ENCODE data around the gene SPINK4. TPM values are rescaled to one million over a fixed set of nuclear protein-coding genes. Genes with fewer than 3 reads are reported as not detected.

SPINK4 gene
- total and polyA plus RNA-seq, 4 donors = not detected

DNA sequence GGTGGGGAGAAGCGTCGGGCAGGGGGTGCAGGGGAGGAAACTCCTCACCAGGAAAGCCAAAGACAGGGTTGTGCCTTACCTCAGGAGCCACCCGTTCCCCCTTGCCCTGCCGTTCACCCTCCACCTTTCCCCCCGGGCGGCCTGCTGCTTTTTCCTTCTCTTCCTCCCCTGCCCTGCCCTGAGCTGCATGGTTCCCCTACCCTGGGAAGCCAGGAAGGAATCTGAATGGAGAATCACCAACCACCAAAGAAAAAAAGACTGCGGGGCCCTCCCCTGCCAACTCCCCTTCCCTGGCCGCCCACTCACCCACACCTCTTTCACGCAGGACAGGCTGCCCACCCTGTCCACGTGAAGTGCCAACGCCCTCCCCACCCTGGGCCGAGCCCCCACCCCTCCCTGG, 49.5 kb downstream of the SPINK4 start:
- Histone ChIP-seq H3K4me3 (ENCODE audit: low read depth, low read length) (peak overlapping the region; percentile 86), H3K9me3 (ENCODE audit: control insufficient read depth, insufficient read depth, low read length) (no peaks in the 10 kb centered on the region), H3K4me1 (ENCODE audit: control insufficient read depth, insufficient read depth, low read length) (peaks cover 22% of the 10 kb centered on the region), H3K27me3 (ENCODE audit: control insufficient read depth, insufficient read depth, low read length) (no peaks in the 10 kb centered on the region), H3K27ac (ENCODE audit: low read depth, low read length) (peak overlapping the region; percentile 99), H3K36me3 (ENCODE audit: control insufficient read depth, insufficient read depth, low read length) (peaks cover 3% of the 10 kb centered on the region)
- 24% methylated on average over 4 of the region's 12 CpGs for WGBS (ENCODE audit: insufficient coverage)
- peak in 2 of 6 donors; percentile 5 to 20 for DNase-seq (ENCODE audit: low read depth in 4 of 6, low spot score in 6 of 6)

DNA sequence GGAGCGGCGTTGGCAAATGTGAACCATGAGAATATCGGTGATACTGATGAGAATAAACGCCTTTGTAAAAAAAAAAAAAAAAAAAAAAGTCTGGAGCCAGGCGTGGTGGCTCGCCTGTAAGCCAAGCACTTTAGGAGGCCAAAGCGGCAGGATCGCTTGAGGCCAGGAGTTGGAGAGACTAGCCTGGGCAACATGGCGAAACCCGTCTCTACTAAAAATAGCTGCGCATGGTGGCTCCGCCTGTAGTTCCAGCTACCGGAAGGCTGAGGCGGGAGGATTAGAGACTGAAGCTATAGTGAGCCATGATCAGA, 49.9 kb downstream of the SPINK4 start:
- WGBS (ENCODE audit: insufficient coverage) = 0% methylated on average over 14 of the region's 14 CpGs
- Histone ChIP-seq H3K27me3 (ENCODE audit: control insufficient read depth, insufficient read depth, low read length) (no peaks in the 10 kb centered on the region), H3K27ac (ENCODE audit: low read depth, low read length) (peak overlapping the region; percentile 99), H3K4me1 (ENCODE audit: control insufficient read depth, insufficient read depth, low read length) (peaks cover 22% of the 10 kb centered on the region), H3K36me3 (ENCODE audit: control insufficient read depth, insufficient read depth, low read length) (peaks cover 3% of the 10 kb centered on the region), H3K9me3 (ENCODE audit: control insufficient read depth, insufficient read depth, low read length) (no peaks in the 10 kb centered on the region), H3K4me3 (ENCODE audit: low read depth, low read length) (peak overlapping the region; percentile 86)
- DNase-seq (ENCODE audit: low read depth in 4 of 6, low spot score in 6 of 6) = no peak

DNA sequence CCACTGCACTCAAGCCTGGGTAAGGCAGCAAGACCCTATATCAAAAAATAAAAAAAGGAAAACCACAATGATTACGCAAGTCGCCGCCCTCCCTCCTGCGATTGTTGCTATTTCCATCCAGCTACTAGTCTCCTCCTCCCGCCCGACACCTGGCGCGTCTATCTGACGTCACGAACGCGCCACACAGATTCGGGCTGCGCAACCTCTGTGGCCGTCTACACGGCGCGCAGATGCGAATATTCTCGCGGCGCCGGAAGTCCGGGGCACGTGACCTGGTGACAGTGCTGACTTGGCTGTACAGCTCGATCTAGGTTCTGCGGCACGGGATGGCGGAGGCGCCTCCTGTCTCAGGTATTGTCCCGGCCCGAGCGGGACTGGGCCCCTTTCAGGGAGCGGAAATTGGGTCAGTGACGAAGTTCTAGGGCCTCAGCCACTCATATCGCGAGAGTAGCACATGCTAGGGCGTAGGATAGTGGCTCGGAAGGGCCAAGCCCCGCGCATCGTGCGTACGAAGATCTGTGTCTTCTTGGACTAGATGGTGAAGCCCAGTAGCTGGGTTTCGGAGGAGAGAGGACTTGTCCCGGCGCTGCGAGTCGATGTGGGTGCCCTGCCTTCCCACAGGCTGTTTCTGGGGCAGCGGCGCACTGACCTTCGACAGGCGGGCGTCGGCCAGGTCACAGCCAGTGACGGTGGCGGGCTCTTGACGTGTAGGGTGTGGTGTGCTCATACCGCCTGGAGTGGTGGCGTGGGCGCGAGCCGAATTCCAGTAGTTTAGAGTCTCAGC, 50.5 kb downstream of the SPINK4 start, which contains the start of gene NFX1:
Gene NFX1 (plus strand): TSS at position 270 of the 784 bp plus-strand sequence. CDS start 57 bp downstream, at position 327.
- H3K9me3 ChIP-seq (ENCODE audit: control insufficient read depth, insufficient read depth, low read length) = no peaks in the 10 kb centered on the region
- peaks cover 3% of the 10 kb centered on the region for H3K36me3 ChIP-seq (ENCODE audit: control insufficient read depth, insufficient read depth, low read length)
- peak; percentile 96 to 99 (median 98) for DNase-seq (ENCODE audit: low read depth in 4 of 6, low spot score in 6 of 6)
- peak within 1 kb of the TSS; percentile 99 for H3K27ac ChIP-seq (ENCODE audit: low read depth, low read length)
- WGBS (ENCODE audit: insufficient coverage) = under 1% methylated on average over 63 of the region's 63 CpGs
- no peaks in the 10 kb centered on the region for H3K27me3 ChIP-seq (ENCODE audit: control insufficient read depth, insufficient read depth, low read length)
- H3K4me3 ChIP-seq (ENCODE audit: low read depth, low read length) = peak within 1 kb of the TSS; percentile 86
- peaks cover 22% of the 10 kb centered on the region for H3K4me1 ChIP-seq (ENCODE audit: control insufficient read depth, insufficient read depth, low read length)

GRCh38 chr9:33291031-33291397, 51.0 kb downstream of the SPINK4 start:
- H3K27me3 ChIP-seq (ENCODE audit: control insufficient read depth, insufficient read depth, low read length) = no peaks in the 10 kb centered on the region
- peaks cover 3% of the 10 kb centered on the region for H3K36me3 ChIP-seq (ENCODE audit: control insufficient read depth, insufficient read depth, low read length)
- H3K4me1 ChIP-seq (ENCODE audit: control insufficient read depth, insufficient read depth, low read length) = peaks cover 22% of the 10 kb centered on the region
- H3K4me3 ChIP-seq (ENCODE audit: low read depth, low read length) = peak overlapping the region; percentile 86
- WGBS (ENCODE audit: insufficient coverage) = 0% methylated on average over 1 of the region's 7 CpGs
- no peak for DNase-seq (ENCODE audit: low read depth in 4 of 6, low spot score in 6 of 6)
- peak overlapping the region; percentile 99 for H3K27ac ChIP-seq (ENCODE audit: low read depth, low read length)
- no peaks in the 10 kb centered on the region for H3K9me3 ChIP-seq (ENCODE audit: control insufficient read depth, insufficient read depth, low read length)

DNA sequence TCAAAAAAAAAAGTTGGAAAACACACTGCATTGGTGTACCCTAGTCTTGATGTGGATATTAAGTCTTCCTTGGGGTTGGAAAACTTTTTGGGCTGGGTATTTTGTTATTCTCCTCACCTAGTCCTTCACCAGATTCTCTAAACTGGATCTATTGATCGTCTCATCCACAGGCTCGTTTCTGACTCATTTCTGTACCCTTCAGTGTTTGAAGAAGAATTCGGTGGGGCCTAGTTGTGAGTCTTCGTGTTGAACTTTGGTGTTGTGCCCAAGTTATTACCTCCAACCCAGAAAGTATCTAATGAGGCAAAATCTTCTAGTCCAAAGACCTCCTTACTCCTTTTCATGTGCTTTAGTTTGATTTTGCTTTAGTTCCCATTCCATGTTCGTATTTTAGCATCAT, 51.9 kb downstream of the SPINK4 start:
- no peaks in the 10 kb centered on the region for H3K27me3 ChIP-seq (ENCODE audit: control insufficient read depth, insufficient read depth, low read length)
- 100% methylated on average over 1 of the region's 5 CpGs for WGBS (ENCODE audit: insufficient coverage)
- peaks cover 7% of the 10 kb centered on the region for H3K36me3 ChIP-seq (ENCODE audit: control insufficient read depth, insufficient read depth, low read length)
- DNase-seq (ENCODE audit: low read depth in 4 of 6, low spot score in 6 of 6) = no peak
- H3K9me3 ChIP-seq (ENCODE audit: control insufficient read depth, insufficient read depth, low read length) = no peaks in the 10 kb centered on the region
- no peak overlapping the region for H3K4me3 ChIP-seq (ENCODE audit: low read depth, low read length)
- H3K4me1 ChIP-seq (ENCODE audit: control insufficient read depth, insufficient read depth, low read length) = peaks cover 22% of the 10 kb centered on the region
- H3K27ac ChIP-seq (ENCODE audit: low read depth, low read length) = no peak overlapping the region

GRCh38 chr9:33293782-33294181, 53.8 kb downstream of the SPINK4 start:
- no peak for DNase-seq (ENCODE audit: low read depth in 4 of 6, low spot score in 6 of 6)
- Histone ChIP-seq H3K27ac (ENCODE audit: low read depth, low read length) (no peak overlapping the region), H3K9me3 (ENCODE audit: control insufficient read depth, insufficient read depth, low read length) (no peaks in the 10 kb centered on the region), H3K36me3 (ENCODE audit: control insufficient read depth, insufficient read depth, low read length) (peaks cover 21% of the 10 kb centered on the region), H3K27me3 (ENCODE audit: control insufficient read depth, insufficient read depth, low read length) (no peaks in the 10 kb centered on the region), H3K4me1 (ENCODE audit: control insufficient read depth, insufficient read depth, low read length) (peaks cover 19% of the 10 kb centered on the region), H3K4me3 (ENCODE audit: low read depth, low read length) (no peak overlapping the region)
- WGBS (ENCODE audit: insufficient coverage) = no CpG with 5 or more reads among the region's 2 CpGs

DNA sequence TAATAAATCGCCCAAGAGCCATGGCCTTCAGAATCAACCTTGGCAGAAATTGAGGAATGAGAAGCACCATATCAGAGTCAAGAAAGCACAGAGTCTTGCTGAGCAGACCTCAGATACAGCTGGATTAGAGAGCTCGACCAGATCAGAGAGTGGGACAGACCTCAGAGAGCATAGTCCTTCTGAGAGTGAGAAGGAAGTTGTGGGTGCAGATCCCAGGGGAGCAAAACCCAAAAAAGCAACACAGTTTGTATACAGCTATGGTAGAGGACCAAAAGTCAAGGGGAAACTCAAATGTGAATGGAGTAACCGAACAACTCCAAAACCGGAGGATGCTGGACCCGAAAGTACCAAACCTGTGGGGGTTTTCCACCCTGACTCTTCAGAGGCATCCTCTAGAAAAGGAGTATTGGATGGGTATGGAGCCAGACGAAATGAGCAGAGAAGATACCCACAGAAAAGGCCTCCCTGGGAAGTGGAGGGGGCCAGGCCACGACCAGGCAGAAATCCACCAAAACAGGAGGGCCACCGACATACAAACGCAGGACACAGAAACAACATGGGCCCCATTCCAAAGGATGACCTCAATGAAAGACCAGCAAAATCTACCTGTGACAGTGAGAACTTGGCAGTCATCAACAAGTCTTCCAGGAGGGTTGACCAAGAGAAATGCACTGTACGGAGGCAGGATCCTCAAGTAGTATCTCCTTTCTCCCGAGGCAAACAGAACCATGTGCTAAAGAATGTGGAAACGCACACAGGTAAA, 54.9 kb downstream of the SPINK4 start:
- no peaks in the 10 kb centered on the region for H3K27me3 ChIP-seq (ENCODE audit: control insufficient read depth, insufficient read depth, low read length)
- WGBS (ENCODE audit: insufficient coverage) = 96% methylated on average over 9 of the region's 12 CpGs
- H3K4me3 ChIP-seq (ENCODE audit: low read depth, low read length) = no peak overlapping the region
- H3K4me1 ChIP-seq (ENCODE audit: control insufficient read depth, insufficient read depth, low read length) = peaks cover 10% of the 10 kb centered on the region
- H3K36me3 ChIP-seq (ENCODE audit: control insufficient read depth, insufficient read depth, low read length) = peaks cover 21% of the 10 kb centered on the region
- no peak for DNase-seq (ENCODE audit: low read depth in 4 of 6, low spot score in 6 of 6)
- no peaks in the 10 kb centered on the region for H3K9me3 ChIP-seq (ENCODE audit: control insufficient read depth, insufficient read depth, low read length)
- no peak overlapping the region for H3K27ac ChIP-seq (ENCODE audit: low read depth, low read length)

GRCh38 chr9:33295571-33295970, 55.6 kb downstream of the SPINK4 start:
- no CpG with 5 or more reads among the region's 2 CpGs for WGBS (ENCODE audit: insufficient coverage)
- Histone ChIP-seq H3K4me1 (ENCODE audit: control insufficient read depth, insufficient read depth, low read length) (peaks cover 10% of the 10 kb centered on the region), H3K27me3 (ENCODE audit: control insufficient read depth, insufficient read depth, low read length) (no peaks in the 10 kb centered on the region), H3K9me3 (ENCODE audit: control insufficient read depth, insufficient read depth, low read length) (no peaks in the 10 kb centered on the region), H3K36me3 (ENCODE audit: control insufficient read depth, insufficient read depth, low read length) (peaks cover 23% of the 10 kb centered on the region), H3K27ac (ENCODE audit: low read depth, low read length) (no peak overlapping the region), H3K4me3 (ENCODE audit: low read depth, low read length) (no peak overlapping the region)
- no peak for DNase-seq (ENCODE audit: low read depth in 4 of 6, low spot score in 6 of 6)

GRCh38 chr9:33297432-33297831, 57.5 kb downstream of the SPINK4 start:
- no peak overlapping the region for H3K4me3 ChIP-seq (ENCODE audit: low read depth, low read length)
- H3K36me3 ChIP-seq (ENCODE audit: control insufficient read depth, insufficient read depth, low read length) = peaks cover 34% of the 10 kb centered on the region
- no CpG with 5 or more reads among the region's 1 CpG for WGBS (ENCODE audit: insufficient coverage)
- H3K27ac ChIP-seq (ENCODE audit: low read depth, low read length) = no peak overlapping the region
- peak in 1 of 6 donors; percentile 16 for DNase-seq (ENCODE audit: low read depth in 4 of 6, low spot score in 6 of 6)
- no peaks in the 10 kb centered on the region for H3K27me3 ChIP-seq (ENCODE audit: control insufficient read depth, insufficient read depth, low read length)
- no peaks in the 10 kb centered on the region for H3K4me1 ChIP-seq (ENCODE audit: control insufficient read depth, insufficient read depth, low read length)
- no peaks in the 10 kb centered on the region for H3K9me3 ChIP-seq (ENCODE audit: control insufficient read depth, insufficient read depth, low read length)
